ENCODE results near the gene PAK1. TPM values are rescaled to one million over a fixed set of nuclear protein-coding genes. Genes with fewer than 3 reads are reported as not detected.

The PAK1 gene
- total and polyA plus RNA-seq, 7 experiments from 2014 or later: 15.5 to 67.2 (median 23.2) TPM

- H3K27ac ChIP-seq (ENCODE audit: low read depth, low read length): no peak overlapping the region
- H3K9me3 Mint-ChIP-seq: no peaks in the 10 kb centered on the region
- H3K36me3 ChIP-seq (ENCODE audit: control insufficient read depth in 2 of 3, insufficient read depth in 3 of 3, low read length in 3 of 3): no peaks in the 10 kb centered on the region
- H3K27me3 ChIP-seq (ENCODE audit: control insufficient read depth in 2 of 2, insufficient read depth in 2 of 2, low read length in 2 of 2): no peaks in the 10 kb centered on the region
- no peaks in the 10 kb centered on the region for H3K4me1 ChIP-seq (ENCODE audit: control insufficient read depth in 2 of 2, insufficient read depth in 2 of 2, low read length in 2 of 2)
- CTCF ChIA-PET: no interaction called here
- peaks cover 0 to 8% (median 0%) of the 10 kb centered on the region in 5 donors for H3K36me3 Mint-ChIP-seq
- ATAC-seq (no peak), DNase-seq (no peak)
- no peaks in the 10 kb centered on the region for H3K9me3 ChIP-seq (ENCODE audit: control insufficient read depth in 2 of 3, low read length in 3 of 3)
- no peak overlapping the region for H3K27ac Mint-ChIP-seq
- no peak overlapping the region for H3K4me3 Mint-ChIP-seq
- H3K4me3 ChIP-seq (ENCODE audit: low read length): no peak overlapping the region
- POLR2A ChIA-PET: no interaction called here
- intact Hi-C loops (cut with micrococcal nuclease): no loop called here
- peaks cover 0 to 15% (median 11%) of the 10 kb centered on the region in 5 donors for H3K27me3 Mint-ChIP-seq
- peaks cover 0 to 2% (median 0%) of the 10 kb centered on the region in 7 donors for H3K4me1 Mint-ChIP-seq
Measured at GRCh38 chr11:77423624-77424023, 50.3 kb downstream of the PAK1 start.

DNA sequence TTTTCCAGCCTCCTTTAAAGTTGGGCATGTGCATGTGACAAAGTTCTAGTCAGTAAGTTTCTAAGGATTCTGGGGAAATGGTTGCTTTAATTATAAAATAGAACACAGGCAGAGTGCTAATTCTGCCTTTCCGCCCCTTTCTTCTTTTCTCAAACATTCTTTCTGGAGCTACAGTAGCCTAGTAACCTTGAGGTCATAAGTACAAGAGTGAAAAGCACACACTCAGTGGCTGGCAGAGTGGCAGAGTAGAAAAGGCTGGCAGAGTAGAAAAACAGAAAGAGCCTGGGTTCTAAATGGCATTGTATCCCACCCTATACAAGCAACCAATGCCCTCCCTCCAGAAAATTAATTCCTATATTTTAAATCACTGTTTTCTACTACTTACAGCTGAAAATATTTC is 51.2 kb downstream of the PAK1 start:
- Histone ChIP-seq H3K4me1 (ENCODE audit: control insufficient read depth in 2 of 2, insufficient read depth in 2 of 2, low read length in 2 of 2) (no peaks in the 10 kb centered on the region), H3K36me3 (ENCODE audit: control insufficient read depth in 2 of 3, insufficient read depth in 3 of 3, low read length in 3 of 3) (no peaks in the 10 kb centered on the region), H3K4me3 (ENCODE audit: low read length) (no peak overlapping the region), H3K27me3 (ENCODE audit: control insufficient read depth in 2 of 2, insufficient read depth in 2 of 2, low read length in 2 of 2) (no peaks in the 10 kb centered on the region), H3K9me3 (ENCODE audit: control insufficient read depth in 2 of 3, low read length in 3 of 3) (no peaks in the 10 kb centered on the region), H3K27ac (ENCODE audit: low read depth, low read length) (no peak overlapping the region)
- peaks cover 0 to 4% (median 0%) of the 10 kb centered on the region in 7 donors for H3K4me1 Mint-ChIP-seq
- DNase-seq (no peak), ATAC-seq (no peak)
- H3K9me3 Mint-ChIP-seq: no peaks in the 10 kb centered on the region
- POLR2A ChIA-PET: no interaction called here
- intact Hi-C loops (cut with micrococcal nuclease): no loop called here
- no peak overlapping the region for H3K4me3 Mint-ChIP-seq
- H3K27ac Mint-ChIP-seq: no peak overlapping the region
- peaks cover 0 to 11% (median 7%) of the 10 kb centered on the region in 5 donors for H3K27me3 Mint-ChIP-seq
- CTCF ChIA-PET: interaction anchor here (0.6 kb wide), 1 partner anchor 48 kb away, joined by 3 read pairs; no protein-coding TSS in a partner anchor
- H3K36me3 Mint-ChIP-seq: peaks cover 0 to 8% (median 0%) of the 10 kb centered on the region in 5 donors

GRCh38 chr11:77421041-77421723 is 52.7 kb downstream of the PAK1 start:
- ChIA-PET CTCF (no interaction called here), POLR2A (no interaction called here)
- Mint-ChIP-seq H3K4me3 (no peak overlapping the region), H3K36me3 (peaks cover 0 to 6% (median 0%) of the 10 kb centered on the region in 5 donors), H3K9me3 (no peaks in the 10 kb centered on the region), H3K27me3 (peaks cover 0 to 11% (median 6%) of the 10 kb centered on the region in 5 donors), H3K4me1 (peaks cover 0 to 4% (median 0%) of the 10 kb centered on the region in 7 donors), H3K27ac (no peak overlapping the region)
- Histone ChIP-seq H3K4me1 (ENCODE audit: control insufficient read depth in 2 of 2, insufficient read depth in 2 of 2, low read length in 2 of 2) (no peaks in the 10 kb centered on the region), H3K27me3 (ENCODE audit: control insufficient read depth in 2 of 2, insufficient read depth in 2 of 2, low read length in 2 of 2) (no peaks in the 10 kb centered on the region), H3K36me3 (ENCODE audit: control insufficient read depth in 2 of 3, insufficient read depth in 3 of 3, low read length in 3 of 3) (no peaks in the 10 kb centered on the region), H3K9me3 (ENCODE audit: control insufficient read depth in 2 of 3, low read length in 3 of 3) (no peaks in the 10 kb centered on the region), H3K4me3 (ENCODE audit: low read length) (no peak overlapping the region), H3K27ac (ENCODE audit: low read depth, low read length) (no peak overlapping the region)
- DNase-seq (no peak), ATAC-seq (no peak)
- intact Hi-C loops (cut with micrococcal nuclease): no loop called here

DNA sequence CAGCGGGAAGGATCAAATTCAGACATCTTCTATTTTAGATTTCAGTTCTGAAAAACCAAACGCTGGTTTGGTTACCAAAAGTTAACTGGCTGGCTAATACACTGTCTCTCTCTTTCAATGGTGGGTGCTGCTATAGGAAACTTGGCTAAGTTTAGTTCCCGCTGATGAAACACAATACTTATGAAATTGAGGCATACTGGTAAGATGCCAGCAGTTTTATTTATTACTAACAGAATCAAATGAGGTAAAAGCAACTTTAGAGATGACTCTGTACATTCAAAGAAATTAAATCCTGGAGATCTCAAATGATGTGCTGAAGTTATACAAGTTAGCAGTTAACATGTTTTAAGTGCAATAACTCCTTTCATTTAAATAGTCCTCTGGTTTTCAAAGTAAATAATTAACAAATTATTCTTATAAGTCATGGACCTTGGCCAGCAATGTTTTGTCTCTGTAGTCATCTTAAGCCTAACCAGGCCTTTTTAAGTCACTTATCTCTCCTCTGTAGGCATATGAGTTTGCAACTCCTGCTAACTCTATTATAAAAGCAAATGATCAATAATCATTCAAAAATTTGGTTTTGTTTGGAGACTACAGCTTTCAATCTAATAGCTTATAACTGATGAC is 54.8 kb downstream of the PAK1 start:
- ChIA-PET CTCF (no interaction called here), POLR2A (interaction anchor here (1.5 kb wide), 1 partner anchor 7 kb away, joined by 5 read pairs; no protein-coding TSS in a partner anchor)
- Mint-ChIP-seq H3K9me3 (no peaks in the 10 kb centered on the region), H3K27ac (no peak overlapping the region), H3K36me3 (peaks cover 0 to 6% (median 0%) of the 10 kb centered on the region in 5 donors), H3K4me3 (no peak overlapping the region), H3K4me1 (peaks cover 0 to 4% (median 0%) of the 10 kb centered on the region in 7 donors), H3K27me3 (peaks cover 0 to 6% (median 0%) of the 10 kb centered on the region in 5 donors)
- Histone ChIP-seq H3K27ac (ENCODE audit: low read depth, low read length) (no peak overlapping the region), H3K9me3 (ENCODE audit: control insufficient read depth in 2 of 3, low read length in 3 of 3) (no peaks in the 10 kb centered on the region), H3K27me3 (ENCODE audit: control insufficient read depth in 2 of 2, insufficient read depth in 2 of 2, low read length in 2 of 2) (no peaks in the 10 kb centered on the region), H3K36me3 (ENCODE audit: control insufficient read depth in 2 of 3, insufficient read depth in 3 of 3, low read length in 3 of 3) (no peaks in the 10 kb centered on the region), H3K4me3 (ENCODE audit: low read length) (no peak overlapping the region), H3K4me1 (ENCODE audit: control insufficient read depth in 2 of 2, insufficient read depth in 2 of 2, low read length in 2 of 2) (no peaks in the 10 kb centered on the region)
- DNase-seq (no peak), ATAC-seq (no peak)
- intact Hi-C loops (cut with micrococcal nuclease): loop anchor here in 1 of 2 donors (10.0 kb wide), 1 partner anchor 374 kb away; no protein-coding TSS in a partner anchor

GRCh38 chr11:77418155-77418970 is 55.5 kb downstream of the PAK1 start:
- Histone ChIP-seq H3K9me3 (ENCODE audit: control insufficient read depth in 2 of 3, low read length in 3 of 3) (no peaks in the 10 kb centered on the region), H3K27ac (ENCODE audit: low read depth, low read length) (no peak overlapping the region), H3K36me3 (ENCODE audit: control insufficient read depth in 2 of 3, insufficient read depth in 3 of 3, low read length in 3 of 3) (no peaks in the 10 kb centered on the region), H3K4me1 (ENCODE audit: control insufficient read depth in 2 of 2, insufficient read depth in 2 of 2, low read length in 2 of 2) (no peaks in the 10 kb centered on the region), H3K27me3 (ENCODE audit: control insufficient read depth in 2 of 2, insufficient read depth in 2 of 2, low read length in 2 of 2) (no peaks in the 10 kb centered on the region), H3K4me3 (ENCODE audit: low read length) (no peak overlapping the region)
- Mint-ChIP-seq H3K27me3 (peaks cover 0 to 6% (median 0%) of the 10 kb centered on the region in 5 donors), H3K4me3 (no peak overlapping the region), H3K27ac (no peak overlapping the region), H3K4me1 (peaks cover 0 to 4% (median 0%) of the 10 kb centered on the region in 7 donors), H3K9me3 (no peaks in the 10 kb centered on the region), H3K36me3 (peaks cover 0 to 6% (median 0%) of the 10 kb centered on the region in 5 donors)
- DNase-seq: no peak
- POLR2A ChIA-PET: no interaction called here
- intact Hi-C loops (cut with micrococcal nuclease): loop anchor here in 1 of 2 donors (10.0 kb wide), 1 partner anchor 374 kb away; no protein-coding TSS in a partner anchor
- CTCF ChIA-PET: no interaction called here
- peak; percentile 26 for ATAC-seq

DNA sequence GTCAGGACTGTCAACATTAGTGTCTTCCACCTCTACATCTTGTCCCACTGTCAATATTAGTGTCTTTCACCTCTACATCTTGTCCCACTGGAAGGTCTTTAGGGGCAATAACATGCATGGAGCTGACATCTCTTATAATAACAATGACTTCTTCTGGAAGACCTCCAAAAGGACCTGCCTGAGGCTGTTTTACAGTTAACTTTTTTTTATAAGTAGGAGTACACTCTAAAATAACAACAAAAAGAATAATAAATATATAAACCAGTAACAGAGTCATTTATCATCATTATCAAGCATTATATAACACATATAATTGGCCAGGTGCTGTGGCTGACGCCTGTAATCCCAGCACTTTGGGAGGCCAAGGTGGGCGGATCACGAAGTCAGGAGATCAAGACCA is 57.5 kb downstream of the PAK1 start:
- Histone ChIP-seq H3K27me3 (ENCODE audit: control insufficient read depth in 2 of 2, insufficient read depth in 2 of 2, low read length in 2 of 2) (no peaks in the 10 kb centered on the region), H3K27ac (ENCODE audit: low read depth, low read length) (no peak overlapping the region), H3K9me3 (ENCODE audit: control insufficient read depth in 2 of 3, low read length in 3 of 3) (no peaks in the 10 kb centered on the region), H3K4me1 (ENCODE audit: control insufficient read depth in 2 of 2, insufficient read depth in 2 of 2, low read length in 2 of 2) (peaks cover 8 to 9% of the 10 kb centered on the region in 2 donors), H3K36me3 (ENCODE audit: control insufficient read depth in 2 of 3, insufficient read depth in 3 of 3, low read length in 3 of 3) (no peaks in the 10 kb centered on the region), H3K4me3 (ENCODE audit: low read length) (no peak overlapping the region)
- ChIA-PET POLR2A (no interaction called here), CTCF (interaction anchor here (0.9 kb wide), 1 partner anchor 9 kb away, joined by 3 read pairs; no protein-coding TSS in a partner anchor)
- ATAC-seq: no peak
- intact Hi-C loops (cut with micrococcal nuclease): loop anchor here in 1 of 2 donors (10.0 kb wide), 1 partner anchor 372 kb away; no protein-coding TSS in a partner anchor
- DNase-seq: no peak
- H3K27me3 Mint-ChIP-seq: peaks cover 0 to 6% (median 0%) of the 10 kb centered on the region in 5 donors
- H3K4me3 Mint-ChIP-seq: no peak overlapping the region
- H3K4me1 Mint-ChIP-seq: peaks cover 8 to 17% (median 14%) of the 10 kb centered on the region in 7 donors
- H3K36me3 Mint-ChIP-seq: peaks cover 0 to 5% (median 0%) of the 10 kb centered on the region in 5 donors
- no peak overlapping the region for H3K27ac Mint-ChIP-seq
- no peaks in the 10 kb centered on the region for H3K9me3 Mint-ChIP-seq
